COLO668 (cell line): ENCODE results near the gene LHX1.

Experiments
- DNase-seq: peaks from one replicate; lab custom pipeline; 2025; ENCODE audit not compliant: unreplicated experiment; lab: John Stamatoyannopoulos, UW

The LHX1 gene

DNA sequence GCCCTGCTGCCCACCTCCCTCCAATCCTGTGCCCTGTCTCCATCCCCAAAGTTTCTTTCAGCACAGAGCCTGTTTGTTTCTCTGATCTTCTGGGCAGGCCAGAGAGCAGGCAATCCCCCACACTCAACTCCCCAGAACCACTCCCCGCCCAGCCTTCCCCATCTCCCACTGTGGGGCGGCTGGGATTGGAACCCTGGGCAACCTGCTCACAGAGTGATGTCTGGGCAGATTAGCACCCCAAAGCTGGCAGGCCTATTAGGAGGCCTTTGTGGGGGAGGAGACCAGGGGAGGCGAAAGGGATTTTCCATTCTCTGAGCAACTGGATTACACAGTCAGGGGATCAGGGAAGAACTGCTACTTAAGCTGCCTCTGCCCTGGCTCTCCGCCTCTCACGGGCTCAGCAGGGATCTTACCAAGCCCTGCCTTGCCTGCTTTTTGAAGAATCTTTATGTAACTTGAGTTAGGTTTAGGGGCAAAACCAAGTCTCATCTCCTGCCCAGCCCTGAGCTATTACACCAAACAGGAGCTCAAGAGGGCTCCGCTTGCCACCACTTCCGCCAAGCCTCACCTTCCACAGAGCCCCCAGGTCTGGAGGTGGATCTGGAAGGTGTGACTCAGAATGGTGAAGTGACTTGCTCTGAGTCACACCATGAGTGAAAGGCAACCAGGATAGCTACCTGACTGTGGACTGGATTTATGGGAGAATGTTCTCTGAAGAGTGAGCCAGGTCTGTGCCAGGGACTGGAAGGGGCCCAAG is 16.0 kb upstream of the LHX1 start:
- no peak for DNase-seq

DNA sequence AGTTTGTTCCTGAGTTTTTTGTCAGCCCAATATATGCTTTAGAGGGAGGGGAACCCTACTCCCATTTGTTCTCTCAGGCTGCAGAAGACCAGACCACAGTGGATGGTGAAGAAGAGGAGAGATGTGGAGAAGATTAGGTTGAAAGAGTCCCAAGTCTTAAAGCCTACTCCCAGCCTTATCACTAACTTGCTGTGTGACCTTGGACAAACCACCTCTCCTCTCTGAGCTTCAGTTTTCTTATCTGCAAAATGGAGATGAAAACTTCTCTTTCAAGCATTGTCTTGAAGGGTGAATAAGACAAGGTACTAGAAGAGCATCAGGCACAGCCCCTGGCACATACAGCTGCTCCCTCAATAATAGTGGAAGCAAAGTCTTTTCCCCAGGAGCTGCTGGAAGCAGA is 15.1 kb upstream of the LHX1 start:
- DNase-seq = no peak

DNA sequence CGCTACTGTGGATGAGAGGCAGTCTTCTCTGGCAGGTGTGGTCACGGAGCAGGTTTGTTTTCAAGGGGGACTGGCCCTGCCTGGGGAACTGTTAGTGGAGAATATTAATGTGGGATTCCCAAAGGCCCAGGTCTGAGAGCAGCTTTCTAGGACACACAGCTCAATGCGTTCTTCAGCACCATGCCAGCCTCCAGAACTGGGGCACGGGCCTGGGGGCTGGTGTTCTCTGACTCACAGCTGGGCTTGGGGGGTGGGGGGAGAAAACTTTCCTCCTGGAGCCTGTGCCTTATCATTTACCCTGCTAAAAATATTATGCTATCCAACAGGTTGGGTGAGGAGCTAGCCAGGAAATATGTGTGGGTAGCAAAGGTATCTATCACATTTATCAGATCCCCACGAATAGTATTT is 13.5 kb upstream of the LHX1 start:
- DNase-seq = no peak

DNA sequence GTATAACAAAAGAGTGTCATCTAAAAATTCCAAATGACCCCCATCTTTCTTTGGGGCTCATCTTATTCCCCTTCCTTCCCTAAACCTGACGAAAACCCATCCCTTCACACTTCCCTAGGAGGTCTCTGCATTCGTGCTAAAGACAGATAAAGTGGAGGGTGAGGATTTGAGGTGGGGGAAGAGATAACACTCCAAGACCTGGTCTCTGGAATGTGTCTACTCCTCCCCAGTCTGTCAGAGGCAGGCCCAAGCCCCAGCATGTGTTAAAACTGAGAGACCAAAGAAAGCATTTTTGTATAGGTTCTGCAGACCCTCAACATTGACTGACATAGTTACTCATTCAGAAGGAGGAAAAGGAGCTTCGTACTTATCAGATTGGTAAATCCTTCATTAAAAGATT is 11.0 kb upstream of the LHX1 start:
- DNase-seq = no peak

- DNase-seq = no peak
These were observed 10.6 kb upstream of the LHX1 start for GRCh38 chr17:36926701-36927100.

- DNase-seq = no peak
These were observed 8.6 kb upstream of the LHX1 start for GRCh38 chr17:36928471-36929345.

GRCh38 chr17:36929851-36930582 is 7.3 kb upstream of the LHX1 start:
- DNase-seq = no peak

GRCh38 chr17:36930583-36930900 is 6.7 kb upstream of the LHX1 start:
- no peak for DNase-seq

DNA sequence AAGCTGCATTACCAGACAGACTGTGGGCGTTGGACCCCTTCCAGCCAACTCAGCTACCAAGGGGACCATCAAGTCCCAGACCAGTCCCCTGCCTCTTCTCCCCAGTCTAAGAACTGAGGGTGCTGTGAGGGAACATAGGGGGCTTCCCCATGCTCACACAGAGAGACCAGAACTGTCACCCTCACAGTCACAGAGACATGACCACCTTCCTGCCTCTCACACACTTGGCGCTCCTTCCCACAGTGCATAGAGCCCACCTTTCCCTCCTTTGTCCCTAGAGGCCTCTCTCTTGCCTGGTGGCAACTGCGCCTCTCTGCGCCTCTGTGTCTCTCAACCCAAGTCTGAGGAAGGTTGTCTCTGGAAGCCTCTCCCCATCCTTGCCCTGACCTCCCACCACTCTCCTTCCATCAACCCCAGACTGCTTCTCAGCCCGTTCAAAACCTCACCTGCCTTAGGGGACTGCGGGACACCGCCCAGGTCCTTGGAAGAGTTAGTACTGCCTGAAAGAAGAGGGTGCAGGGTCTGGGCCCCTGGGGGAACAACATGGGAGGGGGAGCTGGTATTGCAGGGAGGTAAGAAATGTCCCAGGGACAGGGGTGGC is 6.1 kb upstream of the LHX1 start:
- DNase-seq = no peak

DNA sequence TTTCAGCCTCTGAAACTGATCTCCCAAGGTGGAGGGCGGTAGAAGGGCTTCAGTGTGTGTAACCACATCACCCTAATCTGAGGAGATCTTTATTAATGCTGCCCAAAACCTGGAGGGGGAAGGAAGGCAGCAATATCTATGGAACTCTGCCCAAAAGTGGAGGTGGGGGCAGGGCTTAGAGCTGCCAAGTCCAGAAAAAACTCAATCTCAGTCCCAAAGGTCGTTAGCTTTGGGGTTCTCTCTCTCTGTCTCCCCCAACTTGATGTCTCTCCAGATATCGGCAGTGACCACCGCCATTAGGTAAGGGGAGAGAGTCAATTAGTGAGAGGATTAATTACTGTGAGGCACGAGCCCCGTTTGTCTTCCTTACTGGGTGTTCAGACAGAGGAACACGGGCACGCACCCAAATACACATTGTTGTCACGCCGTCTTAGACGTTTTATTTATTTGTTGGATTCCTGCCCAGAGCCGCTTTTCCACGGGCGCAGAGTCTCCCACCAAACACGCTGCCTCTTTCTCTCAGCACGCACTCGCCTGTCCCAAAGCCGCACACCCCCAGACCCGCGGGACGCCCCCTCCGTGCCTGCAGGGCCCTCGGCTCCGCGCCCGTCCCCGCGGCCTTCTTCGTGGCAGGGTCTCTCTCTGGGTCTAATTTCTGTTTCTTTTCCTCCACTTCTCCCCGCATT is 5.4 kb upstream of the LHX1 start:
- DNase-seq = no peak

DNA sequence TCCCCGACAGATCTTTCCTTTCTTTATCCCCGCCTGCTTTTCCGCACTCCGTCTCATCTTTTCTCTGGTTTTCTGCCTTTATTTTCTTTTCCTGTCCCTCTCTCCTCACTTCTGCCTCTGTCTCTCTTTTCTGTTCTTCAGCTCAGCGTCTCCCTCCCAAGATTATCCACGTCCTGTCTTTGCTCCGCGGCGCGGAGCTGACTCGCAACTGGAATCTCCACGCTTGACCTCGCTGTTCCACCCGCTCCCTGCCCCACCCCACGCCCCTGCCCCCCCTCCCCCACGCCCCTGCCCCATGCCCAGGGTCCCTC is 4.9 kb upstream of the LHX1 start:
- DNase-seq = no peak

DNA sequence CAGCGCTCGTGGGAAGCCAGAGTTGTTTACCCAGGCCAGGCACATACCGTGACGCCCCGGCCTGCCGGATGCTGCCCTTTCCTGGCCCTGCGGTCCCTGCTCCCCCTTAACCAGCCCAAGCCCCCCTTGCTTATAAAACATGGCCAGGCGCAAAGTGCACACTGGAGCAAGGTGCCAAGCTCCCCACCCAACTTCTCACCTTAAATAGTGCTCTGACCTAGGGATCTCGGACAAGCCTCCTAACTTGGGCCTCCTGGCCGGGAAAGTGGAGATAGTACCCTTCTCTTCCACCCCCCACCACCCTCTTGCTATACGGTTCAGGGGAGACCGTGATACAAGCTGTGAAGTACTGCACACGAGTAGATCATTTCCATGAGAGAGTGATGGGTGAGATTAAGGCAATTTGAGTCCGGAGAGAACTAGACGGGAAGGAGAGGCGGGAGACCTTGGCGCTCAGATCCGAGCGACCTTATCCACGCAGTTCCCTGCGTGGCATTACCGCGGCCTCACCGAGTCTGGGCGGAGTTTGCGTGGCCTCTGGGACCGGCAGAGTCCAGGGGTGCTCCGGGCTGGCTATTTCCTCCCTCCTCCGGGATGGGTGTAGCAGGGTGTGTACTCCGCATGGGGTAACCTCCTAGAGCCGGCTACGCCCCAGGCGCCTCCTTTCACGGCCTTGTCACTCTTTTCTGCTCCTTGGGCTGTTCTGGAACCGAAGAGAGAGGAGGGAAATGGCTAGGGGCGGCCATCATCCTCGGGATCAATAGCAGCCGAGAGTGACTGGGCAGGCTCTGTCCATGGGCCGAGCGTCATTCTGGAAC is 4.4 kb upstream of the LHX1 start:
- no peak for DNase-seq

GRCh38 chr17:36933512-36934143 is 3.6 kb upstream of the LHX1 start:
- no peak for DNase-seq

DNA sequence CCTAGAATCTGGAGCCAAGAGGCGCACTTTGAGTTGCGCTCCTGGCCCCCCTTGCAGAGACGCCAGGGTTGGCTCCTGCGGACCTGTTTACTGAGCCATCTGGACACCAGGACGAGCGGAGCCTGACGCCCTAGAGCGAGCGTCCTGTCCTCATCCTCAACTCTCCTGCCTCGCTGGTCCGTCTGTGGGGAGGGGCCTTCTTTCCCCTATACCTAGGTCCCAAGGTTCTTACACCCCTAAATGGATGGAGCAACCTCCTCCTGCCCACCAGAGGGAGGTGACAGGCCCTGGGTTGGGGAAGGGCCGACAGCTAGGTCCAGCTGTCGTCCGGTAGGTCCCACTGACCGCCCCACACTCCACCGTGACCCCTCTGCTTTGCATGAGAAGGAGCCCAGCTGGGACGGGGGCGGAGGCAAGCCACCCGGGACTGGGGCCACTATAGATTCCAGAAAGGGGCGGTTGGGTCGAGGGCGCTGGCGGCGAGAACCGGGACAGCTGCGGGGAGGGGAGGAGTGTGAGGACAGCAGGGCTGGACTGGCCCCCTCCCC is 3.1 kb upstream of the LHX1 start:
- DNase-seq = no peak

DNA sequence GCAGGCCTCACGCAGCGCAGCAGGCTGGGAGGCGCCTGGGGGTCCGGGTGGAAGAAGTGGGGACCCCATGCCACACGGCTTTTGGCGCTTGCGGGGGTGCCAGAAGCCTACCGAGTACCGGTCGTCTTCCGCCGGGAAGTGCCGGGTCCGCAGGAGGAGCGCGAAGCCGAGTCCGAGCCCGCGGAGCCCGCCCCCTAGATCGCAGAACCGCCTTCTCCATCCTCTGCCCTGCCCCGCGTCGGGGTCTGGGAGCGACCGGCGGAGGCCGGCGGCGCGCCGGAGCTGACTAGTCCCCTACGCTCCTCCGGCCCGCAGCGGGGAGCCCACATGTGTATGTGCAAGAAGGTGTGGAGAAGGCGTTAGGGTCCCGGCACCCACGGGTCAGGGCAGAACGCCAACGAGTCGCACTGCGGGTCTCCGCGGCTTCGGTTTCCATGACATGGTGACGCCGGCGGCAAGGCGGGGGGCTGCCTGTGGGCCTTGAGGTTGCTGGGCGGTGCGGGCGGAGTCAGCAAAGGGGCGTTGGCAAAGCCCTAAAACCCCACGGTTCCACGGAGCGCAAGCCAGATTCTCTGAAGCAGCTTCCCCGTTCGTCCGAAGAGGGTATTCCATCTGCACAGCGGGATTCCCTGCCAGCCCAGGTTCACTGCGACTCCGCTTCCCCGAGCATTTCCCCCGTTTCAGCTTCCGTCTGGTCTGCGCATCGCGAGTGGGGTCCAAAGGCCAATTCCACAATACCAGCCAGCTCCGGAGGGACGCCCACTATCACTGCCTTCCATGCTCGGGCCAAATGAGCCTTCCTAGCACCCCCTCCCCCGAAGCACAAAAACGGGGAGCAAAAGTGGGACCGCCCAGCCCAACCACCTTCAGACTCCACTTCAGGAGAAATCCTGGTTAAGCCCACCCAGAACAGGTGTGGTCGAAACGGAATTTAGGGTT is 2.3 kb upstream of the LHX1 start:
- peak; percentile 3 for DNase-seq

- DNase-seq = peak; percentile 4
These were observed 1.4 kb upstream of the LHX1 start for GRCh38 chr17:36935671-36936454.

DNA sequence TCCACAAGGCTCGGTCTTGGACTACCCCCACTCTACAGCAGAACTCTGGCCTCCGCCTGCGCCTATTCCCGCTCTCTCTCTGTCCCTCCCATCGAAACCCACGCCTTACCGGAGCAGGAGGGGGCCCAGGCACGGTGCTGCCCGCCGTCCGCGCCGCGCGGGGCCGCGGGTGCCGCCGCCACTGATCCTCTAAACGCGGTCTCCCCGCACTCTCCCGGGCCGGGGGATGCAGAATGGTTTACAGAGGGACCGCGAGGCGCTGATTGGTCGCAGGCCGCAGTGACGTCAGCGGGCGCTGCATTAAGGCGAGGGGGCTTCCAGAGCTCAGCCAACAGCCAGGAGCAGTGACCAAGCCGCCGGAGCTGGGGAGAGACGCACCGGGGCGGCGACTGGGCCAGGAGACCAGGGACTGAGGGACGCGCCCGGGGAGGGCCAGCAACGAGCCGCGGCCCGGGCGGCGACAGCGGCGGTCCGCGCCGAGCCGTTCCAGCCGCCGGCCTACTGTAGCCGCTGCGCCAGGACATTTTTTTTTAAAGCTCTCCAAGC is 747 bp upstream of the LHX1 start:
- peak; percentile 8 for DNase-seq
